GM23248 (cell line): ENCODE results near the gene USP20.

Experiments
- EZH2 ChIP-seq: fragments of 200-600 bp; sonication (generic); IDR thresholded peaks from 2 replicates; pipeline ENCODE4 v1.6.1; 2018; ENCODE audit warnings: antibody characterized with exemption, mild to moderate bottlenecking; ENCODE audit not compliant: insufficient read depth, poor library complexity, severe bottlenecking
- EZH2phosphoT487 ChIP-seq: fragments of 200-600 bp; sonication (generic); IDR thresholded peaks from 2 replicates; pipeline ENCODE4 v1.6.1; 2018; ENCODE audit warnings: antibody characterized with exemption, moderate library complexity, mild to moderate bottlenecking, low read depth; ENCODE audit not compliant: insufficient read depth

DNA sequence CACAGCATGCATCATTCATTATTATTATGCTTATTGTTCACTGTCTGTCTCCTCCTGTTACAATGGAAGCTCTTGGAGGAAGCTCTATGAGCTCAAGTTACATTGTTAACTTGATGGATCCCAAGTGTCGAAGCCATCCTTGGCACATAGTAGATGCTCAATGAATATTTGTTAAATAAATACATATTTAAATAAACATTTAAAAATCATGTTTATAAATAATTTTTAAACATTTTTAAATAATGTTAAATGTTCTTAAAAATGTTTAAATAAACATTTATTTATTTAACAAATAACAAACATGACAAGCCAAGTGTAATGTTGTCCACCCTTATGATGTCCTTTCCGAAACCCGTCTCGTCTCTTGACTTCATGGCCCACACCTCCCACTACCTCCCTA is 69.5 kb downstream of the USP20 start:
- no peak for TF ChIP-seq EZH2phosphoT487
- TF ChIP-seq EZH2, result no peak
